H7 (cell line): ENCODE results near the gene RNF20. TPM values are rescaled to one million over a fixed set of nuclear protein-coding genes. Genes with fewer than 3 reads are reported as not detected.
"Not testable (repeated sequence)": the region's sequence is repeated elsewhere in the genome, so short reads cannot be mapped to it uniquely, and the experiment has no call there.

Source experiments
- DNase-seq: peaks from one replicate; pipeline ENCODE4 v3.0.0; 2012
- H3K27me3 ChIP-seq: 2 replicates; pipeline ENCODE4 v1.6.0; 2011; ENCODE audit warnings: mild to moderate bottlenecking, low read length; ENCODE audit not compliant: control insufficient read depth, insufficient read depth
- H3K36me3 ChIP-seq: replicated peaks from 2 replicates; pipeline ENCODE4 v1.5.1; 2011; ENCODE audit warnings: low read length; ENCODE audit not compliant: control insufficient read depth, insufficient read depth
- H3K4me3 ChIP-seq: 2 replicates; pipeline ENCODE4 v1.5.1; 2011; ENCODE audit warnings: low read depth, mild to moderate bottlenecking, control low read depth, low read length, moderate library complexity; ENCODE audit not compliant: insufficient read depth
- total RNA-seq: library from RNA; depleted of rRNA; stranded (reverse); fragments of >200 nt; shearing (Covaris generic); gene quantifications from 2 replicates; pipeline ENCODE4 v1.2.3, GENCODE V29; 2014

The RNF20 gene
- total RNA-seq, 1 experiment from 2014 or later, result 21.8 TPM

- no peaks in the 10 kb centered on the region for H3K27me3 ChIP-seq
- no peak overlapping the region for H3K4me3 ChIP-seq
- no peak for DNase-seq
- H3K36me3 ChIP-seq, result no peaks in the 10 kb centered on the region
Measured at GRCh38 chr9:101514071-101514470, 19.6 kb upstream of the RNF20 start.

- no peak overlapping the region for H3K4me3 ChIP-seq
- H3K36me3 ChIP-seq, result no peaks in the 10 kb centered on the region
- no peaks in the 10 kb centered on the region for H3K27me3 ChIP-seq
- no peak for DNase-seq
Measured at GRCh38 chr9:101516655-101517054, 17.0 kb upstream of the RNF20 start.

GRCh38 chr9:101518489-101518888 is 15.2 kb upstream of the RNF20 start:
- not testable (repeated sequence) for H3K27me3 ChIP-seq, H3K4me3 ChIP-seq, DNase-seq, H3K36me3 ChIP-seq

GRCh38 chr9:101524371-101524770 is 9.3 kb upstream of the RNF20 start:
- Histone ChIP-seq H3K27me3 (no peaks in the 10 kb centered on the region), H3K36me3 (no peaks in the 10 kb centered on the region), H3K4me3 (no peak overlapping the region)
- DNase-seq, result no peak

GRCh38 chr9:101527066-101527465 is 6.6 kb upstream of the RNF20 start:
- Histone ChIP-seq H3K27me3 (no peaks in the 10 kb centered on the region), H3K36me3 (no peaks in the 10 kb centered on the region), H3K4me3 (no peak overlapping the region)
- DNase-seq, result no peak

GRCh38 chr9:101528015-101528414 is 5.6 kb upstream of the RNF20 start:
- no peaks in the 10 kb centered on the region for H3K36me3 ChIP-seq
- DNase-seq, result no peak
- no peaks in the 10 kb centered on the region for H3K27me3 ChIP-seq
- no peak overlapping the region for H3K4me3 ChIP-seq

- DNase-seq, result peak; percentile 57
- Histone ChIP-seq H3K4me3 (no peak overlapping the region), H3K27me3 (no peaks in the 10 kb centered on the region), H3K36me3 (no peaks in the 10 kb centered on the region)
Measured at GRCh38 chr9:101530076-101530711, 3.5 kb upstream of the RNF20 start.

GRCh38 chr9:101536351-101536750 is 2.7 kb downstream of the RNF20 start:
- Histone ChIP-seq H3K4me3 (no peak overlapping the region), H3K27me3 (no peaks in the 10 kb centered on the region), H3K36me3 (peaks cover 4% of the 10 kb centered on the region; the same call in 1 of the 2 replicates)
- DNase-seq, result no peak

GRCh38 chr9:101536938-101537337 is 3.3 kb downstream of the RNF20 start:
- H3K4me3 ChIP-seq, result no peak overlapping the region
- peak; percentile 30 for DNase-seq

GRCh38 chr9:101540069-101540468 is 6.4 kb downstream of the RNF20 start:
- Histone ChIP-seq H3K36me3 (peaks cover 6% of the 10 kb centered on the region), H3K4me3 (no peak overlapping the region), H3K27me3 (no peaks in the 10 kb centered on the region)
- DNase-seq, result no peak

More at GRCh38 chr9:101536938-101537337, 3.3 kb downstream of the RNF20 start:
- Histone ChIP-seq H3K27me3 (no peaks in the 10 kb centered on the region), H3K36me3 (peaks cover 4% of the 10 kb centered on the region; the same call in 1 of the 2 replicates)

GRCh38 chr9:101543098-101543735 is 9.6 kb downstream of the RNF20 start:
- Histone ChIP-seq H3K4me3 (no peak overlapping the region), H3K27me3 (no peaks in the 10 kb centered on the region), H3K36me3 (peaks cover 14% of the 10 kb centered on the region)
- DNase-seq, result no peak

GRCh38 chr9:101549472-101550098 is 15.9 kb downstream of the RNF20 start:
- H3K4me3 ChIP-seq, H3K27me3 ChIP-seq, DNase-seq: not testable (repeated sequence)
- peaks cover 32% of the 10 kb centered on the region for H3K36me3 ChIP-seq

- H3K4me3 ChIP-seq, result no peak overlapping the region
- H3K36me3 ChIP-seq, result peaks cover 8% of the 10 kb centered on the region
- no peaks in the 10 kb centered on the region for H3K27me3 ChIP-seq
- no peak for DNase-seq
Measured at GRCh38 chr9:101561740-101562139, 28.1 kb downstream of the RNF20 start.

- Histone ChIP-seq H3K4me3 (no peak overlapping the region), H3K36me3 (peaks cover 4% of the 10 kb centered on the region), H3K27me3 (no peaks in the 10 kb centered on the region)
- no peak for DNase-seq
Measured at GRCh38 chr9:101562966-101563365, 29.3 kb downstream of the RNF20 start.

GRCh38 chr9:101564252-101564651 is 30.6 kb downstream of the RNF20 start:
- Histone ChIP-seq H3K27me3 (no peaks in the 10 kb centered on the region), H3K36me3 (peaks cover 3% of the 10 kb centered on the region), H3K4me3 (no peak overlapping the region)
- no peak for DNase-seq
